Measurements from ENCODE around the gene IL1R2. TPM values are rescaled to one million over a fixed set of nuclear protein-coding genes. Genes with fewer than 3 reads are reported as not detected.

Gene IL1R2
- total and polyA plus RNA-seq, 2 of the 13 experiments (the other 11 are each of a cell fraction or from before 2014, with no cell fraction given): 3.6 to 7.3 TPM

DNA sequence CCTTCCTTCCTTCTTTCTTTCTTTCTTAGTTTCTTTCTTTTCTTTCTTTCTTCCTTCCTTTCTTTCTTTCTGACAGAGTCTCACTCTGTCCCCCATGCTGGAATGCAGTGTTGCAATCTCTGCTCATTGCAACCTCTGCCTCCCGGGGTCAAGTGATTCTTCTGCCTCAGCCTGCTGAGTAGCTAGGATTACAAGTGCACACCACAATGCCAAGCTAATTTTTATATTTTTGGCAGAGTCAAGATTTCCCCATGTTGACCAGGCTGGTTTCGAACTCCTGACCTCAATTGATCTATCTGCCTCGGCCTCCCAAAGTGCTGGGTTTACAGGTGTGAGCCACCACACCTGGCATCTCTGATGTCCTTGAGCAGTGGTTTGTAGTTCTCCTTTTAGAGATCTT, 48.5 kb downstream of the IL1R2 start (continued):
- TF ChIP-seq, protein P1, sequence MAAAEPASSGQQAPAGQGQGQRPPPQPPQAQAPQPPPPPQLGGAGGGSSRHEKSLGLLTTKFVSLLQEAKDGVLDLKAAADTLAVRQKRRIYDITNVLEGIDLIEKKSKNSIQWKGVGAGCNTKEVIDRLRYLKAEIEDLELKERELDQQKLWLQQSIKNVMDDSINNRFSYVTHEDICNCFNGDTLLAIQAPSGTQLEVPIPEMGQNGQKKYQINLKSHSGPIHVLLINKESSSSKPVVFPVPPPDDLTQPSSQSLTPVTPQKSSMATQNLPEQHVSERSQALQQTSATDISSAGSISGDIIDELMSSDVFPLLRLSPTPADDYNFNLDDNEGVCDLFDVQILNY (CRISPR knock-in tag; conservative IDR thresholded peaks at IDR 0.05): no peak
- TF ChIP-seq, protein P2, sequence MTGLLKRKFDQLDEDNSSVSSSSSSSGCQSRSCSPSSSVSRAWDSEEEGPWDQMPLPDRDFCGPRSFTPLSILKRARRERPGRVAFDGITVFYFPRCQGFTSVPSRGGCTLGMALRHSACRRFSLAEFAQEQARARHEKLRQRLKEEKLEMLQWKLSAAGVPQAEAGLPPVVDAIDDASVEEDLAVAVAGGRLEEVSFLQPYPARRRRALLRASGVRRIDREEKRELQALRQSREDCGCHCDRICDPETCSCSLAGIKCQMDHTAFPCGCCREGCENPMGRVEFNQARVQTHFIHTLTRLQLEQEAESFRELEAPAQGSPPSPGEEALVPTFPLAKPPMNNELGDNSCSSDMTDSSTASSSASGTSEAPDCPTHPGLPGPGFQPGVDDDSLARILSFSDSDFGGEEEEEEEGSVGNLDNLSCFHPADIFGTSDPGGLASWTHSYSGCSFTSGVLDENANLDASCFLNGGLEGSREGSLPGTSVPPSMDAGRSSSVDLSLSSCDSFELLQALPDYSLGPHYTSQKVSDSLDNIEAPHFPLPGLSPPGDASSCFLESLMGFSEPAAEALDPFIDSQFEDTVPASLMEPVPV (CRISPR knock-in tag; IDR thresholded peaks at IDR 0.05): no peak
- 0 out of 2 replicates have a peak, but pooled peaks have one; percentile 32 for TF ChIP-seq ZNF501 (CRISPR knock-in tag; IDR thresholded peaks at IDR 0.05)
- TF ChIP-seq, protein P3, sequence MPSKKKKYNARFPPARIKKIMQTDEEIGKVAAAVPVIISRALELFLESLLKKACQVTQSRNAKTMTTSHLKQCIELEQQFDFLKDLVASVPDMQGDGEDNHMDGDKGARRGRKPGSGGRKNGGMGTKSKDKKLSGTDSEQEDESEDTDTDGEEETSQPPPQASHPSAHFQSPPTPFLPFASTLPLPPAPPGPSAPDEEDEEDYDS (CRISPR knock-in tag; IDR thresholded peaks at IDR 0.05): no peak
- TF ChIP-seq POGZ (CRISPR knock-in tag; IDR thresholded peaks at IDR 0.05): no peak
- no peak for TF ChIP-seq SSRP1 (CRISPR knock-in tag; IDR thresholded peaks at IDR 0.05)
- no peak for TF ChIP-seq ZNF44 (CRISPR knock-in tag; IDR thresholded peaks at IDR 0.05)
- peak; percentile 95 for TF ChIP-seq TEAD3 (CRISPR knock-in tag; optimal IDR thresholded peaks at IDR 0.05; ENCODE audit: borderline replicate concordance)
- no peak for TF ChIP-seq ZNF563 (CRISPR knock-in tag; IDR thresholded peaks at IDR 0.05)
- TF ChIP-seq, protein P4, sequence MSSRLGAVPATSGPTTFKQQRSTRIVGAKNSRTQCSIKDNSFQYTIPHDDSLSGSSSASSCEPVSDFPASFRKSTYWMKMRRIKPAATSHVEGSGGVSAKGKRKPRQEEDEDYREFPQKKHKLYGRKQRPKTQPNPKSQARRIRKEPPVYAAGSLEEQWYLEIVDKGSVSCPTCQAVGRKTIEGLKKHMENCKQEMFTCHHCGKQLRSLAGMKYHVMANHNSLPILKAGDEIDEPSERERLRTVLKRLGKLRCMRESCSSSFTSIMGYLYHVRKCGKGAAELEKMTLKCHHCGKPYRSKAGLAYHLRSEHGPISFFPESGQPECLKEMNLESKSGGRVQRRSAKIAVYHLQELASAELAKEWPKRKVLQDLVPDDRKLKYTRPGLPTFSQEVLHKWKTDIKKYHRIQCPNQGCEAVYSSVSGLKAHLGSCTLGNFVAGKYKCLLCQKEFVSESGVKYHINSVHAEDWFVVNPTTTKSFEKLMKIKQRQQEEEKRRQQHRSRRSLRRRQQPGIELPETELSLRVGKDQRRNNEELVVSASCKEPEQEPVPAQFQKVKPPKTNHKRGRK (CRISPR knock-in tag; IDR thresholded peaks at IDR 0.05): 0 out of 2 replicates have a peak, but pooled peaks have one; percentile 20
- peak; percentile 37; the same call in 1 of the 2 replicates for TF ChIP-seq SALL1 (CRISPR knock-in tag; IDR thresholded peaks at IDR 0.05)
- TF ChIP-seq, protein P5, sequence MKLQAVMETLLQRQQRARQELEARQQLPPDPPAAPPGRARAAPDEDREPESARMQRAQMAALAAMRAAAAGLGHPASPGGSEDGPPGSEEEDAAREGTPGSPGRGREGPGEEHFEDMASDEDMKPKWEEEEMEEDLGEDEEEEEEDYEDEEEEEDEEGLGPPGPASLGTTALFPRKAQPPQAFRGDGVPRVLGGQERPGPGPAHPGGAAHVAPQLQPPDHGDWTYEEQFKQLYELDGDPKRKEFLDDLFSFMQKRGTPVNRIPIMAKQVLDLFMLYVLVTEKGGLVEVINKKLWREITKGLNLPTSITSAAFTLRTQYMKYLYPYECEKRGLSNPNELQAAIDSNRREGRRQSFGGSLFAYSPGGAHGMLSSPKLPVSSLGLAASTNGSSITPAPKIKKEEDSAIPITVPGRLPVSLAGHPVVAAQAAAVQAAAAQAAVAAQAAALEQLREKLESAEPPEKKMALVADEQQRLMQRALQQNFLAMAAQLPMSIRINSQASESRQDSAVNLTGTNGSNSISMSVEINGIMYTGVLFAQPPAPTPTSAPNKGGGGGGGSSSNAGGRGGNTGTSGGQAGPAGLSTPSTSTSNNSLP (IDR thresholded peaks at IDR 0.05; ENCODE audit: low read depth, low read length): no peak
- TF ChIP-seq PHF5A (CRISPR knock-in tag; IDR thresholded peaks at IDR 0.05; ENCODE audit: low read depth, unreplicated experiment): no peak
- TF ChIP-seq ATM (IDR thresholded peaks at IDR 0.05; ENCODE audit: borderline replicate concordance): 0 out of 2 replicates have a peak, but pooled peaks have one; percentile 18
- TF ChIP-seq ZNF660 (CRISPR knock-in tag; IDR thresholded peaks at IDR 0.05; ENCODE audit: borderline replicate concordance, low read depth): no peak
- TF ChIP-seq FOXO1 (CRISPR knock-in tag; IDR thresholded peaks at IDR 0.05): 0 out of 2 replicates have a peak, but pooled peaks have one; percentile 10
